HG03025 (cell line): ENCODE results near the gene FSTL5.

Experiments used
- ATAC-seq: cut with Tn5 transposase; IDR thresholded peaks from one replicate; pipeline ENCODE4 v1.9.1; 2021; ENCODE audit warnings: mild to moderate bottlenecking, moderate library complexity; ENCODE audit not compliant: unreplicated experiment, low FRiP score

The FSTL5 gene

DNA sequence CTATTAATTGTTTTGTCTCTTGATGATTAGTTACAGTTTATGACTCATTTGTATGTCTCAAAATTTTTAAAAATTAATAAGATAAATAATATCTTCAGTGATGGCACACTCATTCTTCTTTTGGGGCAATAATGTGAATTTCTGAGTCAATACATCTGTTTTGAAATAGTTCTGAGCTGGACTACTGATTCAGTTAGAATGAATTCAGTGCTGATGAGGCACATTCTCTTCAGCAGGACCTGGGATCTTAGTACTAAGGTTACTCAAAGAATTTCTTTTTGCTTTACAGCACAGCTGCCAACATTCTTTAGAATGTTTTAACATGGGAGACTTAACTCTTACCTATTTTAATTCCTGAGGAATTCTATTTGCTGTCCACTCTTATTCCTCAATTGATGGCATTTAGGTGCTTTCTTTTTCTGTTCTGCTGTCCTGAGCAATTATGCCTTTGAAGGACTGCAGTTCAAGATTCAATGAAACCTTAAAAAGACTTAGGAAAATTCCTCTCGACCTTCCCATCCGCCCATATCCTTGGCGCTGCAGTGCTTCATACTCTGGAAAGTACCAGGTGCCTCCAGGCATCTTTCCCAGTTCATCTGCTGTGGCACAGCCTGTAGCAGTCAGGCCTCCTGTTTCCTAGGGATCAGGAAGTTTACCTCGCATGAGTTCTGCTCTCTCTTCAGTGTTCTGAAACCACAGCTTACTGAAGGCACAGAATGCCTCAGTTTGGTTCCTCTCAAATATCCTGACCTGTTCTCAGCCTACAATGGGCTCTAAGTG is 213.7 kb downstream of the FSTL5 start:
- ATAC-seq, result no peak

DNA sequence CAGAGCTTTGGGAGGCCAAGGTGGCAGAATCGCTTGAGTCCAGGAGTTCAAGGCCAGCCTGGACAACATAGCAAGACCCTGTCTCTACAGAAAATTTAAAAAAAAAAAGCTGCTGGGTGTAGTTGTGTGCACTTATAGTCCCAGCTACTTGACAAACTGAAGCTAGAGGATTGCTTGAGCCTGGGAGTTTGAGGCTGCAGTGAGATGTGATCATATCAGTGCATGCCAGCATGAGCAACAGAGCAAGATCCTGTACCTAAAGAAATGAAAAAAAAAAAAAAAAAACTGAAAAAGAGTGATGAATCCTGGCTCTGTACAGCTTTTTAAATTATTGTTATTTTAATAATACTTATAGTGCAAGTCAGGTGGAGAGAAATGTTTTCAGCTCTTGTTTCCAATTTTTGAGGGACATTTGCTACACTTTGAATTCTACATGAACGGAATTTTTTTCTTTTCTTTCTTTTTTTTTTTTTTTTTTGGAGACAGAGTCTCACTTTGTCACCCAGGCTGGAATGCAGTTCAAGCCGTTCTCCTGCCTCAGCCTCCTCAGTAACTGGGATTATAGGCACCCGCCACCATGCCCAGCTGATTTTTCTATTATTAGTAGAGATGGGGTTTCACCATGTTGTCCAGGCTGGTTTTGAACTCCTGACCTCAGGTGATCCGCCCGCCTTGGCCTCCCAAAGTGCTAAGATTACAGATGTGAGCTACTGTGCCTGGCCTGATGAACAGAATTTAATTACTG is 215.6 kb downstream of the FSTL5 start:
- ATAC-seq, result no peak

DNA sequence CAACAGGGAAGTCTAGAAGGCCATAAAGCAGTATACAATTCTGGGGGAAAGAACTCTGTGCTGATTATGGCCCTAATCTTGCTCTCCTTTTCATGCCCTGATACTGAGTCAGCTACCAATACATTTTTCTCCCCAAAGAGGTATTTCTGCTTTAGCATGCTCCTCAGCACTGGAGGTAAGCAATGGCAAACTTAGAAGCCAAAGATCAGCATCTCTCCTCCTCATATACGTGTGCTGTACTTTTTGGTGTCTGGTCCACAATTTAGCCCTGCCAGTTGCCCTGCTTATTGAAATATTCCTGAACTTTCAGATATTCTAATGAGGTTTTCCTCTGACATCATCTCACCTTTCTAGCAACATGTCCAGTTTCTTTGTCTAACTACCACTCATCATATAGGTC is 226.2 kb downstream of the FSTL5 start:
- no peak for ATAC-seq

DNA sequence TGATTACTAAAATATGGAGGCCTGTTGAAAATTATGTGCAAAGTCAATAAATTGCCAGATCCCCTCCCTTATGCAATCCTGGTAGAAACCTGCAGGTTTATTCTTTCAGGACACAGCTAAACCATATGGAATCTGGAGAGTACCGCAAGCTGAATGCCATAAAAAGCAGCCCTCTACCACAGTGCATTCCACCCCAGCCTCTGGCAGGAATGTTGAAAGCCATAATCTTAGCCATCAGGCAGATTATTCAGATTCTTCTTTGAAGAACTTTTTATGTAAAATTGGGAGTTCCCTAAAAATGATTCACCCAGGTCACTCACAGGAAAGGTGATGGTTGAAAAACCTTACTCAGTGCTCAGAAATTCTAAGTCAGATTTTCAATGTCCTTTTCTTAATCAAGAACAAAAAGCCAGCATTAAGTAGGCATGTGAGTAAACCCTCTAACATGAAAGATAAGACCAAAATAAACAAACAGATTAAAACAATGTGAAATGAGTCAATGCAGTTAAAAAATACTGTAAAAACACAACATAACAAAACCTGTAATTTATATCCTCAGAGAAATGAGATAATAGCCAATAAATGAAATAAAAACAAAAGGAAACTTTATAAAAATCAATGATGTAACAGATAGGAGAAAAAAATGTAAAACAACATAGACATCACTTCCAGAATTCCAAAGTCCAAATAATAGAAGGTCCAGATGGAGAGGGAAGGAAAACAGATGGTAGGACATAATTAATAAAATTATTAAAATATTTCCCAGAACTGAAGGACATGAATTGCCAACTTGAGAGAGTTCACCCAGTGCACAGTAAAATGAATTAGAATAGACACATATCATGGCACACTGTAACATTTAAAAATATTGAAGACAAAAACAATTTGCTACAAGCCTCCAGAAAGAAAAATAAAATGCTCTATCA is 226.9 kb downstream of the FSTL5 start:
- no peak for ATAC-seq

DNA sequence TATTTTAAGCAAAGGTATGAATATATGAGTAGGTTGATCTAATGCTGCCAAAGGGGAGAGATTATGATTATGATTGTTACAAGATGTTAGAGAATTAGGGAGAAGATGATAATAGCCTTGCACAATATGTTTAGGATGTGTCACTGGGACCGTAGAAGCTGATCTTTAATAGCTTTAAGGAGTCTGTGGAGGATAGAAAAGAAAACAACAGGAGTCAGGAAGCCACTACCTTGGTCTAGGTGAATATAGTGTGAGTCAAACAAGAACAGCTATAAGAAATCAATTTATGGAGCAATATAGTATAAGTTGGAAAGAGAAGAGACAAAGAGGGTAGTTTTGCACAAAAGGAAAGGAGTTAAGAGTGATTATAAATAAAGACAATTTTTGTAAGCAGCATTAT is 232.7 kb downstream of the FSTL5 start:
- no peak for ATAC-seq

DNA sequence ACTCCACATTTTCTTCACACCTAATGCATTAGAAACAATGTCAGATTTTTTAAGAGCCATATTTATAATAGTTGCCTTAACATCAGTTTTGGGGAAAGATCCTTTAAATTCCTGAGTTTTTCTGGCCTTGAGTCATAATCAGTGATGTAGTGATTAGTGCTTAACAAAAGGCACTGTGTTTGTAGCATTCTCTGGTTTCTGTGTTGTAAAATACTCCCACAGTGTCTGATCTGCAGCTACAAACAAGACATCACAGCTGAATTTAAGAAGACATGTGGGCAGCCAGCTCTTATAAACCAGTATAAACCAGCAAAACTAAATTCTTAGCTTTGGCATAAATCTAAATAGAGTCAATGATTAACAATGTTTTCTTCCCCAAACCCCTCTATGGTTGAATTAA is 233.8 kb downstream of the FSTL5 start:
- no peak for ATAC-seq

DNA sequence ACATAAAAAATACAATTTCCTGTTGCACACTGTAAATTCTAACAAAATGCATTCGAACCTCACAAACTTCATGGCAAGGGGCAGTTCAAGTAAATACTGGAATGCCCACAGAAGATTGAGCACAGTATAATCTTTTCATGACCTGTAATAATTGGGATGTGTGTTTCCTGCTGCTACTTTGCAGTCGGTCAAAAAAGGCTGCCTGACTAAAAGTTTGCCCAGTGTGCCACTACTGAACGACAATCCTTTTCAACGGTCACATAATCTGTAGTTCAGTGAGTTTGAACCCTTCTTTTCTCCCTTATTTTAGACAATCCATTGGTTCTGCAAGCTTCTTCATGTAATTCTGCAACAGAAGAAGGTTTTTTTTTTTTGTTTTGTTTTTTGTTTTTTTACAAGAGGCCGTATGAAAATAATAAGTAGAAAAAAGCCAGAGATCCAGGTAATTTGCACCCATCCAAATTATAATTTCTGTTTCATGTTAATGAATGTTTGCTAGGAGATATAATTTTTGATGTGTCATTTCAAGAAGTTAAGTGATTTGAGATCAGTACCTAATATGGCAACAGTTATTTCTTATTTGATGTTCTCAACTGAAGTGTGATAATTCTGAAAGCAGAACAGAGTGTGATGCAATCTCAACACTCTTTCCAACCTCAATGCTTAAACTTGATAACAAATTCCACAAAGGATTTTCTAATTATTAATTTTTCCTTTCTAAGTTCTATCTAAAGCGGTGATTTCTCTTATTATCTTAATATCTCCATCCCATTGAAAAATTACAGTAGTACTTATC is 237.6 kb downstream of the FSTL5 start:
- ATAC-seq, result no peak

DNA sequence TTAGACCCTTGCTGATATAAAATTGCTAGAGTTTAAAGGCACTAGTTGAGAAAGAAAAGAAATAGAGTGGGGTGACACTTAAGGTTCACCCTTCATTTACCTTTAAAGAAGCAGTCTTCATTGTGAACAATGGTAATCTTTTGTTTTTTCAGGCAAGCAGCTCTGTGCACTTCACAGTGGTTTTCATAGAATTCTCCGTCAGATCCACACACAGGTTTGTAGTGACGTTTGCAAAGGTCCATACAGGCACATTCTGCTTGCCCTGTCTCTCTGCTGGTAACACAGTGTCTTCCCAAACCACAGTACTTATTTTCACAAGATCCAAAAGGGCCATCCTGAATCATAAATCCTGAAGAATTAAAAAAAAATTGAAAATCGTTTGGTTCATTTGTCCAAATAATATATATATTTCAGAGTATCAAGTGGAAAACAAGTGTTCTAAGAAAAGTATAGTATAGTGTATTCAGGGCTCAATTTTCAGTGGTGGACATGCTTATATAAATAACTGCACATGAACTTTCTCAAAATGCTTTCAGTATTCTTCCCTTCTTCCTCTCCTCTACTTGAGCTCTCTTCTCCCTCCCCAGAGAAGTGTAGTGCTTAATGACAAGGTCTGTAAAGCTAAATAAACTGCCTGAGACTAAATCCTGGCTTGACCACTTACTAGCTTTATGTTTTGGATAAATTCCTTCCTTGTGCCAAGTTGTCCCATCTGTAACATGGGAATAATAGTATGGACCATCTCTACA is 243.3 kb downstream of the FSTL5 start:
- no peak for ATAC-seq

DNA sequence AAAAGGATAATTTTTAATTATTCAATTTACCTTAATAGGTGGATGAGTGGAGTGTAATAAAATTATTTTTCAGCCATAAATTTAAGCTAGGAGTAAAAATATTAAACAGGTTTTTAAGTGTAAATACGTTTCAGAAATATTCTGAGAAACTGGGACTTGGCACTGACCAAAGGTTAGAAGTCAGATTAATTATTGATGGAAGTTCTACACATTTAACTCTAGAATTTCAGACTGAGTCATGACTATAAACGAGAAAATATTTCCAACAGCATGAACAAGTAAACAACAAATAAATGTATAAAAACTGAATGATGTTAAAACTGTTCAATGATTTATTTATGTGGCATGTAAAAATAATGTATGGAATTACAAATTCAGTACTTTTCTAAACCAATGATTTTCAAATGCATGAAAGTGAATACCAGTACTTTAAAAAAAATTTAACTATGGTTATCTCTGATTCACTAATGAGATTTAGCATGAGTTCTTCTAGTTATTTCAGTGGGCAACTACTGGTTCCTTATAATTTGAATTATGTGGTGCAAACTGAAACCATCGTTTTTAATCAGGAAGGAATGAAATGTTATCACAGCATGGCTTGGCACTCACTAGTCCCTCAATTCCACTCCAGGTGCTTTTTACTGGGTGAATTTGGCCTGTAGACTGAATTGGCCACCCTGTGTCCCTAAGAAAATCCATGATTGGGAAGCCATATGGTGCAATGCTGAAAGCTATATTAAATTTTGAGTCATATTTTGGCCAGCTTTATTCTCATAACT is 244.2 kb downstream of the FSTL5 start:
- no peak for ATAC-seq

DNA sequence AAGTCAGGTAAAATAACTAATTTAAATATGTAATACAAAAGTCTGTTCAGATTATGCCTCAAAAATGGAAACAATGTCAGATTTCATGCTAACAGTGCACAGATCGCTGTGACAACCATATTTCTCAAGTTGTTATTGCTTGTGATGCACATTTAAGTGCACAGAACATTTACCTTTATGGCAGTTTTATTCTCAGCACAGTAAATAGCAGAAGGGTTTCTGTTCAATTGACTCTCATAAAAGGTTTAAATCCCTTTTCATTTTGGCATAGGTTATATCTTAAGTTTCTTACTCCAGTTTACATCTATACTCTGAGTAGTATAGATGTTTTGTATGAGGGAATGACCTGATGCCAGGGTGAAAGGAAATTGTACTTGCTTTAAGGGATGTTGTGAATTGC is 247.8 kb downstream of the FSTL5 start:
- ATAC-seq, result no peak

DNA sequence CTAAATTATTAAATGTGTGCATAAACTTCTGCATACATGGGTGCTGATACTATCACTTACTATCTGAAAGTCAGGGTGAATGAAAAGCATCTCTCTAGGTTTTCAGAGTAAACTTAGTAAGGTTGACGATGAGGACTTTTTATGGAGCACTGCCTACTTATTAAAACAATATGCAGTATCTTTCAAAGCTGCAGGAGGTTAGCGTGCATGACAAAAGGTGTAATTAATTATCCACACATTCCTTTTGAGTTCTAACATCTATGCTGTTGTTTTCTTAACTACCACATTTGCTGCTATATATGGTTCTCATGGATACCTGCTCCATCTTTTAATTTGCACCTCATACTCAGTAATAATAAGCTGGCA is 256.2 kb downstream of the FSTL5 start:
- ATAC-seq, result no peak

DNA sequence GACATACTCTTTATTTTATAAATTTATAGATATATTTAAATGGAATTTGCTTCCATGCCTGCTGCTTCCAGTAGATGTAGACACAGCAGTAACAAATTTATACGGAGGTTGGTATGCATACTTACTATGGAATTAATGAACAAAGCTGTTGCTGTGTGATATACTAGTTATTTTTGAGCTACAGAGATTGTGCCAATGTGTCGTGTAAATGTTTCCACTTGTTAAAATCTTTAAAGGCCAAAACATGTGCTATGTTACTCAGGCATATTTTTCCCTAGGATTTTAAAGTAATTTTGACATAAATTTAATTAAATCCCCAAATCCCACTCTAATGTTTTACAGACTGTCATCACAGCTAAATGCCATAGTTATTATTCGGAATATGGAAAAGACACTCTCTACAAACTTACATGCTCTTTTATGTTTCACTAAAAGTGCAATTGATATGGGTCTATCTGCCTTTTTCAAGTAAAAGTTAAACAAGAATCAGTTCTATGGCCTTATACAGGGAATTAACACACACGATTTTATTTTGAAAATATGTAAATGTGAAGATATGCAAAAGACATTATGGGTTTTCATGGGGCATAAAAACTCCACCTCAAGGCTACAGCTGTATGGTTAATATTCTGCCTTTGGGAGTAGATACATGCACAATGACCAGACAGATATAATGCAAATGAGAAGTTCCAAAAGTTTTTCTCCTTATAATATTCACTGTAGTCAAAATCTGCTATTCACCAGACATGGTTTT is 256.8 kb downstream of the FSTL5 start:
- ATAC-seq, result no peak

DNA sequence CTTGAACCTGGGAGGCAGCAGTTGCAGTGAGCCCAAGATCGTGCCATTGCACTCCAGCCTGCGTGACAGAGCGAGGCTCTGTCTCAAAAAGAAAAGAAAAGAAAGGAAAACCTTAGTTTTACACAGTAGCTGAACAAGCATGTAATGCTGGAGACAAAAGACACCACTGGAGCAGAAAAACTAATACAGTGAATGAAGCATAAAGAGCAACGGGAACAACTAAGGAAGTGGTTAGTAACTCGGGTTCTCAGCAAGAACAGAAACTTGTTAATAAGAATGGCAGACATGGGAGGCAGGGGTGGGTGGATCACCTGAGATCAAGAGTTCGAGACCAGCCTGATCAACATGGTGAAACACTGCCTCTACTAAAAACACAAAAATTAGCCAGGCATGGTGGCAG is 263.7 kb downstream of the FSTL5 start:
- ATAC-seq, result no peak

DNA sequence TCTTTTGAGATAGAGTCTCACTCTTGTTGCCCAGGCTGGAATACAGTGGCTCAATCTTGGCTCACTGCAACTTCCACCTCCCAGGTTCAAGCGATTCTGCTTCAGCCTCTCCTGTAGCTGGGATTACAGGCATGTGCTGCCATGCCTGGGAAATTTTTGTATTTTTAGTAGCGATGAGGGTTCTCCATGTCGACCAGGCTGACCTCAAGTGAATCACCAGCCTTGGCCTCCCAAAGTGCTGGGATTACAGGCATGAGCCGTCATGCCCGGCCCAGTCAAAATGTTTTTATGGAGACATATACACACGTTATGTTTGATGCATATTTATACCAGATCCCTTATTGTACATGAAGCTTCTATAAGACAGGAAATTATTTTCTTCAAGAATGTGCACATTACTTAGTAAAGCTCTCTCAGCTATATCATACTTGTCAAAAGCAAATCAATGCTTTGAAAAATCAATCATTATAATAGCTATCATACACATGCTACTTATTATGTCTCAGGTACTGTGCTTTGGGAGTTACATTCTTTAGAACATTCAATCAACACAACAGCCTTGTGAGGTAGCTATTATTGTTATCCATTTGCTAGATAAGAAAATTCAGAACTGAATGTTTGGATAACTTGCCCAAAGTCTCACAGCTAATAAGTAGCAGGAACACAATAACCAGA is 269.2 kb downstream of the FSTL5 start:
- no peak for ATAC-seq

DNA sequence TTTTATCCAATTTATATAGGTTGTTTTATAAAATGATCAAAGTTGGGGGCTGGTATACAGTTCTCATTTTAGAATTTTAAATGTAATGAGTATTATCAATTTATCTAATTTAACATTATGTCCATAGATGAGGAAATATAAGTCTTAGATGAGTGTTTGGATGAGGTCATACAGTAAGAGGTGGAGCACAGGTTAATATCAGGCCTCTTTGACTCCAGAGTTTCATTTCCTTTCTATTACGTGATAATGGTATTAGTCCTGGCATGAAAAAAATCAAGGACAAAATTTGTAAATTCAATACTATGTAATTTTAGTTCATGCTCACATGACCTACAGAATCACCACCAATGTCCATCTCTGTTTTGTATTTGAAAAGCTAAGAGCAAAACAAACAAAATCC is 269.8 kb downstream of the FSTL5 start:
- ATAC-seq, result no peak

DNA sequence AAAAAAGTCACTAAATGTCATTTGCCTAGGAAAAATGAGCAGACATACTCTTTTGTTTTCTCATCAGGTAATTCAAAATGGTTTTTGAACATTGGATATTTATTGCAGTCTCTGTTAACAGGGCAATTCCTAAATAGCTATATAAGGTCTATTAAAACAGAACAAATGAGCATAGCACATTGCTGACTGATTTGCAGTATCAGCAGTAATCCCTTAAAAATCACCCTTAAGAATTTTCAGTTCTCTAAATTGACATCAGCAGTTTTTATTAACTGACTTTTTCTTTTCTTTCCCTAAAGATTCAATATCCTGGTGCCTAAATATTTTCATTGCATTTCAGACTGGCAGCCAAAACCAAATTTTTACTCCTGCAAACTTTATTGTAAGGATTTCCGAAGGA is 270.2 kb downstream of the FSTL5 start:
- no peak for ATAC-seq

DNA sequence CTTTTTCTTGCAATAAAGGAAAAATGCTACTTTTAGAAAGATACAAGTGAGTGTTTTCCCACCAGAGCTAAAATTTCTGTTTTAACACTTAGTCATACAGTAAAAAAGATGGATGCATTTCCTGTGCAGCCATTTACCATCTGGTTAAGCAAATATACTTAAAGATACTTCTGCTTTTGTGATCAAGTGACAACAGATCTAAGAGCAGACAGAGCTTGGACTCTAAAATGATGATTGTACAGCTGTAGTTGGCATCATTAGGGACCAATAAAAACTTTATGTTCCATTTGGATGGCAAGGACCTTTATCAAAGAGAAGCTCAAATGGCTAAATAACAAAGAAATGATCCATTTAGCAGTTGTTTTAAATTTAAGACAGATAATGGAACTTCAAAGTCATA is 270.8 kb downstream of the FSTL5 start:
- ATAC-seq, result no peak

DNA sequence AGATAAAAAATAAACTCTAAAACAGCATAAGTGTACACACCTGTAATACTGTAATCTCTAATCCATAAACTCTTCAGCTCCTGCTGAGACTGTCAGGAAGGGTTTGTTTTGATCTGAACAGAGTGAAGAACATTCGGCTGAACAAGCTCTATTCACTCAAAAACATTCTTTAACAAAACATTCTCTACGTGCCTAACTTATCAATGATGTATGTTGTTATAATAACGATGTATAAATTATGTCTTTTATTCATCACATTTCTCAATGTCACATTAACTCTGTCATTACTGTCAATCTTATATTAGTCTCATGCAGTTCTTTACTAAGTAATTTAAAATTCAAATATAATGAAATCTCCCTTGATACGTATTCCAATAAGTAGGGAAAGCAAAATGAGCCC is 280.6 kb downstream of the FSTL5 start:
- ATAC-seq, result no peak
